B cell (primary cell): ENCODE data around the gene NOXO1. TPM values are rescaled to one million over a fixed set of nuclear protein-coding genes. Genes with fewer than 3 reads are reported as not detected.

Experiments
- ATAC-seq: fragments of 200-7000 bp; cut with Tn5 transposase; one replicate; pipeline ENCODE4 v1.10.0; 2021; ENCODE audit warnings: low read depth, mild to moderate bottlenecking, moderate number of reproducible peaks, moderate library complexity
- CTCF ChIA-PET: fragments of 350-600 bp; sonication (Branson Sonifier 250); formaldehyde crosslinking; loops from one replicate; lab custom pipeline; 2021; ENCODE audit warnings: antibody characterized with exemption, inconsistent platforms; lab: Charles Lee
- POLR2A ChIA-PET: fragments of 350-600 bp; sonication (Branson Sonifier 250); formaldehyde crosslinking; loops from one replicate; lab custom pipeline; 2021; ENCODE audit warnings: antibody characterized with exemption; lab: Charles Lee
- DNase-seq: peaks from one replicate; pipeline ENCODE4 v3.0.0; 2013
- H2AFZ ChIP-seq: 2 replicates; pipeline ENCODE4 v1.6.1; 2012; ENCODE audit warnings: mild to moderate bottlenecking, low read depth, low read length; ENCODE audit not compliant: insufficient read depth, poor library complexity, severe bottlenecking
- H3K27ac ChIP-seq, 2 donors: 1 replicate in 1 of 2; 2 replicates in 1 of 2; pipeline ENCODE4 v1.5.1; 2012 to 2013; ENCODE audit warnings: low read length in 2 of 2, mild to moderate bottlenecking in 2 of 2, moderate library complexity in 1 of 2
- H3K27me3 ChIP-seq, 4 experiments: fragments of 200-600 bp in 1 of 4; sonication (generic) in 1 of 4; replicated peaks in 1 of 4; 1 replicate in 2 of 4; 2 replicates in 2 of 4; pipeline versions ENCODE4 v1.6.1 to v1.7.0; 2013 to 2016; ENCODE audit warnings: low read length in 3 of 4, mild to moderate bottlenecking in 2 of 4, mixed read lengths in 1 of 4, moderate library complexity in 1 of 4; ENCODE audit not compliant: insufficient read depth in 4 of 4, control insufficient read depth in 3 of 4; ENCODE audit errors: control extremely low read depth in 1 of 4
- H3K36me3 ChIP-seq, 2 experiments: replicated peaks in 1 of 2; 1 replicate in 1 of 2; 2 replicates in 1 of 2; pipeline versions ENCODE4 v1.6.1 to v1.7.1; 2013; ENCODE audit warnings: low read length in 1 of 2; ENCODE audit not compliant: insufficient read depth in 2 of 2, control insufficient read depth in 1 of 2; ENCODE audit errors: control extremely low read depth in 1 of 2, extremely low read depth in 1 of 2
- H3K4me1 ChIP-seq, 2 donors: fragments of 200-600 bp in 1 of 2; sonication (generic) in 1 of 2; 1 replicate in 1 of 2; 2 replicates in 1 of 2; pipeline versions ENCODE4 v1.5.1 to v1.6.1; 2013 to 2017; ENCODE audit warnings: low read length in 2 of 2; ENCODE audit not compliant: control insufficient read depth in 2 of 2, insufficient read depth in 2 of 2
- H3K4me2 ChIP-seq: replicated peaks from 2 replicates; pipeline ENCODE3; 2012; ENCODE audit warnings: mild to moderate bottlenecking, low read depth, low read length; ENCODE audit not compliant: poor library complexity, severe bottlenecking
- H3K4me3 ChIP-seq, 5 experiments: fragments of 200-600 bp in 1 of 5; sonication (generic) in 1 of 5; 1 replicate in 3 of 5; 2 replicates in 2 of 5; pipeline versions ENCODE4 v1.5.1 to v1.7.0; 2011 to 2016; ENCODE audit warnings: low read length in 4 of 5, mild to moderate bottlenecking in 4 of 5, low read depth in 2 of 5, control low read depth in 1 of 5, moderate library complexity in 1 of 5; ENCODE audit not compliant: insufficient read depth in 1 of 5; ENCODE audit errors: control extremely low read depth in 1 of 5, extremely low read depth in 1 of 5
- H3K79me2 ChIP-seq: fragments of 200-600 bp; sonication (generic); one replicate; pipeline ENCODE4 v1.6.0; 2016; ENCODE audit warnings: low read length; ENCODE audit not compliant: control insufficient read depth, insufficient read depth
- H3K9ac ChIP-seq: fragments of 200-600 bp; sonication (generic); 2 replicates; pipeline ENCODE4 v1.6.1; 2017; ENCODE audit warnings: mild to moderate bottlenecking, low read length, moderate library complexity
- H3K9me3 ChIP-seq, 3 donors: one replicate each; pipeline versions ENCODE4 v1.6.1 to v1.7.1; 2013; ENCODE audit warnings: low read length in 2 of 3; ENCODE audit not compliant: control insufficient read depth in 2 of 3, insufficient read depth in 1 of 3; ENCODE audit errors: control extremely low read depth in 1 of 3
- H4K20me1 ChIP-seq: 2 replicates; pipeline ENCODE4 v1.6.0; 2012; ENCODE audit warnings: mild to moderate bottlenecking, low read length; ENCODE audit not compliant: insufficient read depth, control insufficient read depth, poor library complexity, severe bottlenecking
- H3K27ac Mint-ChIP-seq: one replicate; pipeline ENCODE4 v1.8.0; 2021; ENCODE audit warnings: mixed read lengths
- H3K27me3 Mint-ChIP-seq: one replicate; pipeline ENCODE4 v1.8.0; 2021; ENCODE audit warnings: mixed read lengths
- H3K4me1 Mint-ChIP-seq: one replicate; pipeline ENCODE4 v1.8.0; 2021; ENCODE audit warnings: mixed read lengths
- H3K4me3 Mint-ChIP-seq: one replicate; pipeline ENCODE4 v1.8.0; 2021; ENCODE audit warnings: mixed read lengths
- H3K9me3 Mint-ChIP-seq: one replicate; pipeline ENCODE4 v1.8.0; 2022; ENCODE audit warnings: mixed read lengths; ENCODE audit not compliant: insufficient read depth
- CTCF ChIP-seq: fragments of 200-600 bp; IDR thresholded peaks from one replicate; pipeline ENCODE4 v1.8.0; 2022; ENCODE audit warnings: antibody characterized with exemption, mild to moderate bottlenecking
- EZH2 ChIP-seq: IDR thresholded peaks from 2 replicates; pipeline ENCODE4 v1.6.1; 2012; ENCODE audit warnings: borderline replicate concordance, low read depth, mild to moderate bottlenecking, moderate library complexity, low read length; ENCODE audit not compliant: insufficient read depth, poor library complexity, severe bottlenecking
- WGBS: methylation state at CpG from one replicate; pipeline ENCODE4 v1.1.5; 2013; ENCODE audit warnings: missing lambda C conversion rate; ENCODE audit not compliant: insufficient coverage; 5-methylcytosine and 5-hydroxymethylcytosine counted together
- intact Hi-C: fragments of 100-400 bp; cut with micrococcal nuclease; formaldehyde crosslinking; loops from one replicate; pipeline ENCODE4 v1.10.0; 2022
- polyA plus RNA-seq: library from polyadenylated mRNA; depleted of rRNA; stranded (reverse); fragments of >200 nt; gene quantifications from 2 replicates; pipeline ENCODE4 v1.2.3, GENCODE V29; 2012
- total RNA-seq, 2 donors: library from RNA; stranded (reverse); fragments of 120-200 nt in 1 of 2; gene quantifications; 1 replicate in 1 of 2; 2 replicates in 1 of 2; pipeline versions ENCODE4 v1.2.3 to v1.2.4, GENCODE V29; 2013 to 2022

The NOXO1 gene
- total and polyA plus RNA-seq, 2 donors (not counting 1 experiment from before 2014, with no cell fraction given), result 0.30 to 0.74 TPM

GRCh38 chr16:2026461-2027023 is 45.3 kb upstream of the NOXO1 start, which contains the start of gene NHERF2:
TSS of gene NHERF2 (plus strand) at chr16:2026902. CDS start at chr16:2027006, 104 bp downstream.
- DNase-seq, result peak; percentile 35
- peak within 1 kb of the TSS in 3 of 5 experiments; percentile 37 to 48 (median 44) for H3K4me3 ChIP-seq
- peak within 1 kb of the TSS; percentile 94 for H3K4me2 ChIP-seq
- Mint-ChIP-seq H3K9me3 (no peaks in the 10 kb centered on the region), H3K27me3 (peaks cover 15% of the 10 kb centered on the region), H3K4me1 (peaks cover 18% of the 10 kb centered on the region), H3K27ac (peak within 1 kb of the TSS; percentile 53), H3K4me3 (peak within 1 kb of the TSS; percentile 85)
- no peak within 1 kb of the TSS for H3K27ac ChIP-seq
- WGBS, result 12% methylated on average over 59 of the region's 59 CpGs
- CTCF ChIA-PET, result interaction anchor here (2.1 to 2.2 kb wide), 2 partner anchors 21 to 129 kb away, joined by 6 read pairs; partner anchors contain the start of genes NTHL1, TRAF7 and TSC2
- peaks cover 24 to 26% of the 10 kb centered on the region in 2 donors for H3K4me1 ChIP-seq
- no peaks in the 10 kb centered on the region for H3K36me3 ChIP-seq
- H3K9ac ChIP-seq, result peak within 1 kb of the TSS; percentile 52
- peak within 1 kb of the TSS; percentile 69 for H2AFZ ChIP-seq
- TF ChIP-seq CTCF, result no peak
- TF ChIP-seq EZH2, result no peak
- POLR2A ChIA-PET, result no interaction called here
- H3K9me3 ChIP-seq, result peaks cover 0 to 4% (median 0%) of the 10 kb centered on the region in 3 donors
- H3K27me3 ChIP-seq, result peaks cover 0 to 45% (median 19%) of the 10 kb centered on the region in 4 experiments
- intact Hi-C loops, result loop anchor here (10.0 kb wide), 2 partner anchors 228 to 478 kb away; partner anchors contain the start of gene ECI1
- H3K79me2 ChIP-seq, result no peaks in the 10 kb centered on the region
- ATAC-seq, result peak; percentile 12
- H4K20me1 ChIP-seq, result no peaks in the 10 kb centered on the region

GRCh38 chr16:2025878-2026460 is 44.7 kb upstream of the NOXO1 start:
- H3K4me2 ChIP-seq, result peak overlapping the region; percentile 94
- peaks cover 17% of the 10 kb centered on the region for H3K27me3 Mint-ChIP-seq
- WGBS, result 94% methylated on average over 13 of the region's 16 CpGs
- no peak overlapping the region for H3K27ac Mint-ChIP-seq
- peak overlapping the region; percentile 56 for H3K4me3 Mint-ChIP-seq
- H2AFZ ChIP-seq, result no peak overlapping the region
- H3K36me3 ChIP-seq, result no peaks in the 10 kb centered on the region
- no peaks in the 10 kb centered on the region for H4K20me1 ChIP-seq
- POLR2A ChIA-PET, result no interaction called here
- H3K27me3 ChIP-seq, result peaks cover 0 to 49% (median 19%) of the 10 kb centered on the region in 4 experiments
- no peak overlapping the region for H3K9ac ChIP-seq
- H3K4me1 ChIP-seq, result peaks cover 24 to 26% of the 10 kb centered on the region in 2 donors
- CTCF ChIA-PET, result interaction anchor here (0.6 to 4.7 kb wide), 4 partner anchors 22 to 128 kb away, joined by 3 to 35 read pairs (median 15); partner anchors contain the start of genes NTHL1, TRAF7 and TSC2
- ATAC-seq (no peak), DNase-seq (no peak)
- no peak for TF ChIP-seq CTCF
- TF ChIP-seq EZH2, result no peak
- H3K27ac ChIP-seq, result no peak overlapping the region
- no peak overlapping the region for H3K4me3 ChIP-seq
- H3K4me1 Mint-ChIP-seq, result peaks cover 18% of the 10 kb centered on the region
- no peaks in the 10 kb centered on the region for H3K79me2 ChIP-seq
- no peaks in the 10 kb centered on the region for H3K9me3 Mint-ChIP-seq
- intact Hi-C loops, result loop anchor here (10.0 kb wide), 2 partner anchors 229 to 479 kb away; partner anchors contain the start of gene ECI1
- no peaks in the 10 kb centered on the region for H3K9me3 ChIP-seq
